GM18508 (cell line): ENCODE data around the gene PCDHGA11.
"Not testable (repeated sequence)": the region's sequence is repeated elsewhere in the genome, so short reads cannot be mapped to it uniquely, and the experiment has no call there.

Experiments
- ATAC-seq: cut with Tn5 transposase; IDR thresholded peaks from one replicate; pipeline ENCODE4 v1.9.1; 2021; ENCODE audit warnings: moderate number of reproducible peaks; ENCODE audit not compliant: insufficient read depth, unreplicated experiment

The PCDHGA11 gene

DNA sequence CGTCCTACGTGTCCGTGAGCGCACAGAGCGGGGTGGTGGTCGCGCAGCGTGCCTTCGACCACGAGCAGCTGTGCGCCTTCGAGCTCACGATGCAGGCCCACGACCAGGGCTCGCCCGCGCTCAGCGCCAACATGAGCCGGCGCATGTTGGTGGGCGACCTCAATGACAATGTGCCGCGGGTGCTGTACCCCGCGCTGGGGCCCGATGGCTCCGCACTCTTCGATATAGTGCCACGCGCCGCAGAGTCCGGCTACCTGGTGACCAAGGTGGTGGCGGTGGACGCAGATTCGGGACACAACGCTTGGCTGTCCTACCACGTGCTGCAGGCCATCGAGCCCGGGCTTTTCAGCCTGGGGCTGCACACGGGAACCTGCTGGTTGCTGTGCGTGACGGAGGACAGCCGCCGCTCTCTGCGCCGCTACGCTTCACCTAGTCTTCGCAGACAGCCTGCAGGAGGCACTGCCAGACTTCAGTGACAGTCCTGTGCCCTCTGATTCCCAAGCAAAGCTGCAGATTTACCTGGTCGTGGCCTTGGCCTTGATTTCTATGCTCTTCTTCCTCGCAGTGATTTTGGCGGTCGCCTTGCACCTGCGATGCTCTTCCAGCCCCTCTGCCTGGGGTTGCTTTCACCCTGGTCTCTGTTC, 7.1 kb downstream of the PCDHGA11 start:
- no peak for ATAC-seq

DNA sequence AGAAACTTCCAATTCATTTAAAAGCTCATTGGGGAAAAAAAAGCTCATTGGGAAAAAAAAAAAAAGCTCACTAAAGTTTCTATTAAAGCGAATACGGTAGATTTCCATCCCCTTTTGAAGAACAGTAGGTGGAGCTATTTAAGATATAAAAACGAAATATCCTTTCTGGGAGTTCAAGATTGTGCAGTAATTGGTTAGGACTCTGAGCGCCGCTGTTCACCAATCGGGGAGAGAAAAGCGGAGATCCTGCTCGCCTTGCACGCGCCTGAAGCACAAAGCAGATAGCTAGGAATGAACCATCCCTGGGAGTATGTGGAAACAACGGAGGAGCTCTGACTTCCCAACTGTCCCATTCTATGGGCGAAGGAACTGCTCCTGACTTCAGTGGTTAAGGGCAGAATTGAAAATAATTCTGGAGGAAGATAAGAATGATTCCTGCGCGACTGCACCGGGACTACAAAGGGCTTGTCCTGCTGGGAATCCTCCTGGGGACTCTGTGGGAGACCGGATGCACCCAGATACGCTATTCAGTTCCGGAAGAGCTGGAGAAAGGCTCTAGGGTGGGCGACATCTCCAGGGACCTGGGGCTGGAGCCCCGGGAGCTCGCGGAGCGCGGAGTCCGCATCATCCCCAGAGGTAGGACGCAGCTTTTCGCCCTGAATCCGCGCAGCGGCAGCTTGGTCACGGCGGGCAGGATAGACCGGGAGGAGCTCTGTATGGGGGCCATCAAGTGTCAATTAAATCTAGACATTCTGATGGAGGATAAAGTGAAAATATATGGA, 9.7 kb downstream of the PCDHGA11 start, which contains the start of gene PCDHGA12:
TSS of gene PCDHGA12 (plus strand) at position 176 of the 782 bp plus-strand sequence. CDS start at position 429, 253 bp downstream.
- no peak for ATAC-seq

DNA sequence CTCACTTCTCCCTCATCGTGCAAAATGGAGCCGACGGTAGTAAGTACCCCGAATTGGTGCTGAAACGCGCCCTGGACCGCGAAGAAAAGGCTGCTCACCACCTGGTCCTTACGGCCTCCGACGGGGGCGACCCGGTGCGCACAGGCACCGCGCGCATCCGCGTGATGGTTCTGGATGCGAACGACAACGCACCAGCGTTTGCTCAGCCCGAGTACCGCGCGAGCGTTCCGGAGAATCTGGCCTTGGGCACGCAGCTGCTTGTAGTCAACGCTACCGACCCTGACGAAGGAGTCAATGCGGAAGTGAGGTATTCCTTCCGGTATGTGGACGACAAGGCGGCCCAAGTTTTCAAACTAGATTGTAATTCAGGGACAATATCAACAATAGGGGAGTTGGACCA, 10.4 kb downstream of the PCDHGA11 start:
- ATAC-seq = no peak

DNA sequence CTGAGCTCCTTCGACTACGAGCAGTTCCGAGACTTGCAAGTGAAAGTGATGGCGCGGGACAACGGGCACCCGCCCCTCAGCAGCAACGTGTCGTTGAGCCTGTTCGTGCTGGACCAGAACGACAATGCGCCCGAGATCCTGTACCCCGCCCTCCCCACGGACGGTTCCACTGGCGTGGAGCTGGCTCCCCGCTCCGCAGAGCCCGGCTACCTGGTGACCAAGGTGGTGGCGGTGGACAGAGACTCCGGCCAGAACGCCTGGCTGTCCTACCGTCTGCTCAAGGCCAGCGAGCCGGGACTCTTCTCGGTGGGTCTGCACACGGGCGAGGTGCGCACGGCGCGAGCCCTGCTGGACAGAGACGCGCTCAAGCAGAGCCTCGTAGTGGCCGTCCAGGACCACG, 11.5 kb downstream of the PCDHGA11 start:
- not testable (repeated sequence) for ATAC-seq

DNA sequence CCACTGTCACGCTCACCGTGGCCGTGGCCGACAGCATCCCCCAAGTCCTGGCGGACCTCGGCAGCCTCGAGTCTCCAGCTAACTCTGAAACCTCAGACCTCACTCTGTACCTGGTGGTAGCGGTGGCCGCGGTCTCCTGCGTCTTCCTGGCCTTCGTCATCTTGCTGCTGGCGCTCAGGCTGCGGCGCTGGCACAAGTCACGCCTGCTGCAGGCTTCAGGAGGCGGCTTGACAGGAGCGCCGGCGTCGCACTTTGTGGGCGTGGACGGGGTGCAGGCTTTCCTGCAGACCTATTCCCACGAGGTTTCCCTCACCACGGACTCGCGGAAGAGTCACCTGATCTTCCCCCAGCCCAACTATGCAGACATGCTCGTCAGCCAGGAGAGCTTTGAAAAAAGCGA, 11.9 kb downstream of the PCDHGA11 start:
- ATAC-seq = not testable (repeated sequence)

DNA sequence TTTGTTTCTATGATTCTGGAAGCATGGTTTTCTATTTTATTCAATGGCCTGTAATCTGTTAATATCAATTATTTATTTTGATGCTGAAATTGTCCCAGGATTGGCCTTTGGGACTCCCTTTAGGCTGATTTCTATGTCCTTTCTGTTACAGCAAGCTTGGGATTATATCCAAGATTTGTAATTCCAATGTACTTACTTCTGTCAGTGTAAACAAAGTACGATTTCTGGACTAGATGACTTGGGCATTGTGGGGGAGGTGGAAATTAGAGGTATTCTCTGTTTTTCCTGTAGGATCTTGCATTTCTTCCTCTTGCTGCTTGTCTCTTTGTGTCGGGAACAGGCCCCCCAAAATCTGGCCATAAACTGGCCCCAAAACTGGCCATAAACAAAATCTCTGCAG, 13.2 kb downstream of the PCDHGA11 start:
- ATAC-seq = no peak

DNA sequence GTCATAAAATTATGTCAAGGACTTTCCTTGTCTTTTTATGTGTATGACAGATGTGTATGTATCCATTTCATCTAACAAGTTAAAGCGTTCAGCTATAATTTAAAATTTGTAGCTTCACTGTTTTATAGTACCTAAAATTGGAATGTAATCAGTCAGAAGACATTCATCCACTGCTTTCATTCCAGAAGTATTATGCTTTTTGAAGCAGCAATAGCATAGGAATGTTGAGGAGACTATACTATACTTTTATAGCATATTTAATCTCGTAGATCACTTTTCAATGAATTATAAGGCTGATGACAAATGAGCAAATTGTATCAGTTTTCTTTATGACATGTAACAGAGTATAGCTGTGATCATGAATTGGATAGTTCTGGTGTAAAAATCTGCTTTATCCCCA, 16.4 kb downstream of the PCDHGA11 start:
- ATAC-seq = no peak

DNA sequence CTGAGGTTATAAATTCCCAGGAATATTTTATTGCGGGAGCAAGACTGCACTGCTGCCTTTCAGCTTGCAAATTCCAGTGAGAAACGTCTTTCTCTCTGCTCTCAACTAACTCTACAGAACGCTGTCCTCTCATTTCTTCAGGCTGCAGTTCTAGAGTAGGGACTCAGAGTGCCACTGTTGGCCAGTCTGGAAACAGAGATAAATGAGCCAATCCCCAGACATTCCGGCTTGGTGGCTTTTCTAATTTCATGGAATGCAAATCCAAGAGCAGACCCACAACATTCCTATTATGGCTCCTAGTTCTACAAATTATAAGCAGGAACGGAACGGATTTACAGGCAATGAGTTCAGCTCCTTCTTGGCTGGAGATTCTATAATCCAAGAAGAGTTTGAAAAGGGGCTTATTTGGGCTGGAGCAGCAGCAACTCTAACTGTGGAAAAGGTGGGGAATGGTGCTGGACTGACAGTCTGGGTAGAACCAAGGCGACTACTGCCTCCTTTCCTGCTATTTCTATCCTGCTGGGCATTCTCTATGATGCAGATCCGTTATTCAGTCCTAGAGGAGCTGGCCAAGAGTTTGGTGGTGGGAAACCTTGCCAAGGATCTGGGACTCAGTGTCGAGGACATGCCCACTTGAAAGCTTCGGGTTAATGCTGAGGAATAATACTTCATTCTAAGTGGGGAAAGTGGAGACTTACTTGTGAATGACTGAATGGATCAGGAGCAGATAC, 18.7 kb downstream of the PCDHGA11 start:
- ATAC-seq = no peak

DNA sequence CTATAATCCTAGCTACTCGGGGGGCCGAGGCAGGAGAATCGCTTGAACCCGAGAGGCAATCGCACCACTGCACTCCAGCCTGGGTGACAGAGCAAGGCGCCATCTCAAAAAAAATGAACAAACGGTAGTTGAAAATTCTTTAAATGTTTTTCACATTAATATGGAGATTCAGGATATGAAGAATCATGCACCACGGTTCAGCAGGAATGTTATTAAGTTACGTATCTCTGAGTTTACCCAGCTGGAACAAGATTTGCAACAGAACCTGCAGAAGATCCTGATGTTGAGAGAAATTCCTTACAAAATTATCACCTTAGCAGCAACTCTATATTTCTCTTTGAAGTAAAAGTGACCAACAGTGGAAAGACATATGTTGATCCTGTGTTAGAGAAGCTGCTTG, 19.5 kb downstream of the PCDHGA11 start:
- ATAC-seq = no peak

DNA sequence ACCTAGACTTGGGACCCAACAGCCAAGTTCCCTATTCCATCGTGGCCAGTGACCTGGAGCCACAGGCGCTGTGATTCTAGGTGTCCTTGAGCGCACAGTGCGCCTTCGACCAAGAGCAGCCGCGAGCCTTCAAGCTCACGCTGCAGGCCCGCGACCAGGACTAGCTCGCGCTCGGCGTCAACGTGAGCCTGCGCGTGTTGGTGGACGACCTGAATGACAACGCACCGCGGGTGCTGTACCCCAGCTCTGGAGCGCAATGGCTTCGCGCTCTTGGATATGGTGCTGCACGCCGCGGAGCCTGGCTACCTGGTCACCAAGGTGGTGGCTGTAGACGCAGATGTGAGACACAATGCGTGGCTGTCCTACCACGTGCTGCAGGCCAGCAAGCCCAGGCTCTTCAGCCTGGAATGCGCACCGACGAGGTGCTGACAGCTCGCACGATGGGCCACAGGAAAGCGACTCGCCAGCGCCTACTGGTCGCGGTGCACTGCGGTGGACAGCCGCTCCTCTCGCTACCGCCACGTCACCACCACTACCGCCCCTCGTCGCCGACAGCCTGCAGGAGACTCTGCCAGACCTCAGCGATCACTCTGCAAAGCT, 20.8 kb downstream of the PCDHGA11 start:
- ATAC-seq = no peak

DNA sequence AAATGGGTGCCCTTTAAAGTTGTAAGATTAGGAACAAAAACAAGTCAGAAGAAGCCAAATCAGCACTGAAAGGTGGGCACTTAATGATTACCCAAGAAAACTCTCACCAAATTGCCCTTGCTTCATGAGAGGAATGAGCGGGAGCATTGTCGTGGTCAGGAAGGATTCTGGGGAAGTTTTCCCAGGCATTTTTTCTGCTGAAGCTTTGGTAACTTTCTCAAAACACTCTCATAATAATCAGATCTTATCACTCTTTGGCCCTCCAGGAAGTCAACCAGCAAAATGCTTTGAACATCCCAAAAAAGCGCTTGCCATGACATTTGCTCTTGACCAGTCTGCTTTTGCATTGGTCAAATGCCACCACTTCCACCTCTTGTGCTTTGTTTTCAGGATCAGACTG, 44.5 kb downstream of the PCDHGA11 start:
- ATAC-seq = no peak
